Ovary (tissue), 3 donors: ENCODE results near the gene BLACAT1.

ENCODE experiments used
- EP300 ChIP-seq: sonication (generic); formaldehyde crosslinking; IDR thresholded peaks from one replicate; pipeline ENCODE4 v1.6.1; 2017; ENCODE audit warnings: antibody characterized with exemption
- POLR2A ChIP-seq: fragments of 450-650 bp; IDR thresholded peaks from one replicate; pipeline ENCODE4 v1.6.1; 2017; ENCODE audit warnings: antibody characterized with exemption, mild to moderate bottlenecking, moderate library complexity
- TF ChIP-seq, protein P1 (sequence below), 3 donors: fragments of 450-650 bp in 2 of 3; fragments of 200-600 bp in 1 of 3; IDR thresholded peaks; one replicate each; pipeline versions ENCODE4 v1.5.1 to v1.8.0; 2016 to 2022; ENCODE audit warnings: antibody characterized with exemption in 3 of 3, mild to moderate bottlenecking in 1 of 3
- donor health status: DM: no; HTN: no; CAD: no.

DNA sequence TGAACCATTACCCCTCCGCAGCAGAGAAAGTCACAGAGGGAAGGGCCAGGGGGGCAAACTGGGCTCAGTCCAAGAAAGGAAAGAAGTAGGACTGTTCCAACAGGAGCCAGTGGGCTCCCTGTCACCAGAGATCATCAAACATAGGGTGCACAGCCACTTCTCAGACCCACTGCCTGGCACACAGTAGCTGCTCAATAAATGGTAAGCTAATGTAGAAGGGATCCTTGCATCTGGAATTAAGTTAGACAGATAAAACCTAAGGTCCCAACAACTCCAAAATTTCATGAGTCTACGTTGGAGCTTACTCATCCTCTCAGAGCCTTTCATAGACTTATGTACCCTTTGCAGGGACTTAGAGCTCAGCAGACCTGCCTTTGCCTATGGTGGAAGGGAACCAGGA lies 3.5 kb downstream of the BLACAT1 start:
- TF ChIP-seq, protein P1, sequence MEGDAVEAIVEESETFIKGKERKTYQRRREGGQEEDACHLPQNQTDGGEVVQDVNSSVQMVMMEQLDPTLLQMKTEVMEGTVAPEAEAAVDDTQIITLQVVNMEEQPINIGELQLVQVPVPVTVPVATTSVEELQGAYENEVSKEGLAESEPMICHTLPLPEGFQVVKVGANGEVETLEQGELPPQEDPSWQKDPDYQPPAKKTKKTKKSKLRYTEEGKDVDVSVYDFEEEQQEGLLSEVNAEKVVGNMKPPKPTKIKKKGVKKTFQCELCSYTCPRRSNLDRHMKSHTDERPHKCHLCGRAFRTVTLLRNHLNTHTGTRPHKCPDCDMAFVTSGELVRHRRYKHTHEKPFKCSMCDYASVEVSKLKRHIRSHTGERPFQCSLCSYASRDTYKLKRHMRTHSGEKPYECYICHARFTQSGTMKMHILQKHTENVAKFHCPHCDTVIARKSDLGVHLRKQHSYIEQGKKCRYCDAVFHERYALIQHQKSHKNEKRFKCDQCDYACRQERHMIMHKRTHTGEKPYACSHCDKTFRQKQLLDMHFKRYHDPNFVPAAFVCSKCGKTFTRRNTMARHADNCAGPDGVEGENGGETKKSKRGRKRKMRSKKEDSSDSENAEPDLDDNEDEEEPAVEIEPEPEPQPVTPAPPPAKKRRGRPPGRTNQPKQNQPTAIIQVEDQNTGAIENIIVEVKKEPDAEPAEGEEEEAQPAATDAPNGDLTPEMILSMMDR (IDR thresholded peaks at IDR 0.05), result no peak
- no peak for TF ChIP-seq POLR2A
- TF ChIP-seq EP300, result no peak
